SK-N-SH (cell line): Measurements from ENCODE around the gene CHST10.

Experiments used
- CHD2 ChIP-seq: fragments of 150-350 bp; IDR thresholded peaks from 2 replicates; pipeline ENCODE4 v1.6.1; 2018; ENCODE audit warnings: low read length; ENCODE audit not compliant: partially characterized antibody
- ELF1 ChIP-seq: IDR thresholded peaks from 2 replicates; pipeline ENCODE4 v1.4.0; 2012
- EP300 ChIP-seq, 2 experiments: IDR thresholded peaks; 2 replicates each; pipeline versions ENCODE4 v1.4.0 to v1.6.1; 2012; ENCODE audit warnings: borderline replicate concordance in 1 of 2, low read depth in 1 of 2, low read length in 1 of 2
- IRF3 ChIP-seq: fragments of 150-350 bp; IDR thresholded peaks from 2 replicates; pipeline ENCODE4 v1.6.1; 2016; ENCODE audit warnings: mild to moderate bottlenecking, low read depth, low read length
- NFIC ChIP-seq: IDR thresholded peaks from 2 replicates; pipeline ENCODE4 v1.4.0; 2012; ENCODE audit warnings: borderline replicate concordance
- PBX3 ChIP-seq: IDR thresholded peaks from 2 replicates; pipeline ENCODE4; 2012
- REST ChIP-seq: IDR thresholded peaks from 2 replicates; pipeline ENCODE4 v1.6.1; 2012; ENCODE audit warnings: mild to moderate bottlenecking, low read depth, low read length, moderate library complexity
- RXRA ChIP-seq: IDR thresholded peaks from 2 replicates; pipeline ENCODE4 v1.4.0; 2012; ENCODE audit warnings: low read depth, mild to moderate bottlenecking, borderline replicate concordance
- SMC3 ChIP-seq: IDR thresholded peaks from 2 replicates; pipeline ENCODE4 v1.6.1; 2012; ENCODE audit warnings: low read depth, low read length, improper control_type of control experiment
- USF1 ChIP-seq: IDR thresholded peaks from 2 replicates; pipeline ENCODE4 v1.4.0; 2012; ENCODE audit warnings: low read depth, borderline replicate concordance
- TF ChIP-seq, protein P1 (sequence below): fragments of 200-600 bp; sonication (generic); IDR thresholded peaks from 2 replicates; pipeline ENCODE4 v1.6.1; 2017; ENCODE audit warnings: antibody characterized with exemption, mild to moderate bottlenecking, moderate library complexity
- TF ChIP-seq, protein P2 (sequence below): IDR thresholded peaks from 2 replicates; pipeline ENCODE4 v1.4.0; 2012; ENCODE audit warnings: low read depth, borderline replicate concordance

DNA sequence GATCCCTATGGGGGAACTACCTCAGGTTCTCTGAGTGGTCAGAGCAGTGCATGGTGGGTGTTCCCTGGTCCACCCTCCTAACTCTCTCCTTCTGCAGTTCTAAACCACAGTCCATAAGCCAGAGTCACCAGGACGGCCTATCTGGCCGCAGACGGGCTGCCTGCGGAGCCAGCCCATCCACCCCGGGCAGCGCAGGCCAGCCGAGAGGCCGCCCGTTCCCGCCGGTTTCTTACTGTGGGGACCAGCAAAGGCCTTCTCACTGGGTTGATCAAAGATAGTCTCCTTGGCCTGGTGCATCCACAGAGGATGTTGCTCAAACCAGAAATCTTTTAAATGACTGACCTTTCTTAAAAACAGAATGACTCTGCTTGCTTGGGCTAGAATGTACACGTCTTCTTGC is 9.6 kb upstream of the CHST10 start:
- TF ChIP-seq, protein P1, sequence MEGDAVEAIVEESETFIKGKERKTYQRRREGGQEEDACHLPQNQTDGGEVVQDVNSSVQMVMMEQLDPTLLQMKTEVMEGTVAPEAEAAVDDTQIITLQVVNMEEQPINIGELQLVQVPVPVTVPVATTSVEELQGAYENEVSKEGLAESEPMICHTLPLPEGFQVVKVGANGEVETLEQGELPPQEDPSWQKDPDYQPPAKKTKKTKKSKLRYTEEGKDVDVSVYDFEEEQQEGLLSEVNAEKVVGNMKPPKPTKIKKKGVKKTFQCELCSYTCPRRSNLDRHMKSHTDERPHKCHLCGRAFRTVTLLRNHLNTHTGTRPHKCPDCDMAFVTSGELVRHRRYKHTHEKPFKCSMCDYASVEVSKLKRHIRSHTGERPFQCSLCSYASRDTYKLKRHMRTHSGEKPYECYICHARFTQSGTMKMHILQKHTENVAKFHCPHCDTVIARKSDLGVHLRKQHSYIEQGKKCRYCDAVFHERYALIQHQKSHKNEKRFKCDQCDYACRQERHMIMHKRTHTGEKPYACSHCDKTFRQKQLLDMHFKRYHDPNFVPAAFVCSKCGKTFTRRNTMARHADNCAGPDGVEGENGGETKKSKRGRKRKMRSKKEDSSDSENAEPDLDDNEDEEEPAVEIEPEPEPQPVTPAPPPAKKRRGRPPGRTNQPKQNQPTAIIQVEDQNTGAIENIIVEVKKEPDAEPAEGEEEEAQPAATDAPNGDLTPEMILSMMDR: no peak
- TF ChIP-seq EP300 (IDR thresholded peaks at IDR 0.05; ENCODE audit: borderline replicate concordance in 1 of 2, low read depth in 1 of 2, low read length in 1 of 2) (no peak), IRF3 (no peak), SMC3 (no peak), CHD2 (no peak), NFIC (no peak), RXRA (no peak), PBX3 (no peak), USF1 (no peak), REST (no peak), ELF1 (no peak)
- TF ChIP-seq, protein P2, sequence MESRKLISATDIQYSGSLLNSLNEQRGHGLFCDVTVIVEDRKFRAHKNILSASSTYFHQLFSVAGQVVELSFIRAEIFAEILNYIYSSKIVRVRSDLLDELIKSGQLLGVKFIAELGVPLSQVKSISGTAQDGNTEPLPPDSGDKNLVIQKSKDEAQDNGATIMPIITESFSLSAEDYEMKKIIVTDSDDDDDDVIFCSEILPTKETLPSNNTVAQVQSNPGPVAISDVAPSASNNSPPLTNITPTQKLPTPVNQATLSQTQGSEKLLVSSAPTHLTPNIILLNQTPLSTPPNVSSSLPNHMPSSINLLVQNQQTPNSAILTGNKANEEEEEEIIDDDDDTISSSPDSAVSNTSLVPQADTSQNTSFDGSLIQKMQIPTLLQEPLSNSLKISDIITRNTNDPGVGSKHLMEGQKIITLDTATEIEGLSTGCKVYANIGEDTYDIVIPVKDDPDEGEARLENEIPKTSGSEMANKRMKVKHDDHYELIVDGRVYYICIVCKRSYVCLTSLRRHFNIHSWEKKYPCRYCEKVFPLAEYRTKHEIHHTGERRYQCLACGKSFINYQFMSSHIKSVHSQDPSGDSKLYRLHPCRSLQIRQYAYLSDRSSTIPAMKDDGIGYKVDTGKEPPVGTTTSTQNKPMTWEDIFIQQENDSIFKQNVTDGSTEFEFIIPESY: no peak
